Measurements from ENCODE around the gene SCFD2. TPM values are rescaled to one million over a fixed set of nuclear protein-coding genes. Genes with fewer than 3 reads are reported as not detected.

The SCFD2 gene
- total and polyA plus RNA-seq, 7 donors = 5.8 to 13.3 (median 11.2) TPM

DNA sequence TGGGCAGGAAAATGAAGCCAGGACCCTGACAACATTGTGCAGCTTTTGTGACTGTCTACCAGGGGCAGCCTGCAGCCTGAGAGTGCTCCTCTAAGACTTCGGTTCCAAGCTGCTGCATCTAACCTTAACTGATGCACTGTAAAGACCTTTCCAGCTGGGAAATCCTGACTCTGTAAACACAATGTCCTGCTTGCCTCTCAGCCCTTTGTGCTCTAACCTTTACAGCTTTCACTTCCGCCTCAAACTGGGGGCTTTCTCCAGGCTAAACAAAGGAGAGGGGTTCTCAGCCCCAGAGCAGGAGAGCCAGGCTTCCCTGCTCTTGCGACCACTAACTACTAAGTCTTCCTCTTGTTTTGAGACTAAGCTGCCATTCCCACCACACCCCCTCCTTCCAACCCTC, 523.1 kb downstream of the SCFD2 start:
- H3K36me3 ChIP-seq (ENCODE audit: insufficient read depth in 1 of 2, low read depth in 1 of 2) = no peaks in the 10 kb centered on the region
- H3K27ac ChIP-seq = no peak overlapping the region
- intact Hi-C loops (cut with DNase I) = no loop called here
- ATAC-seq = no peak
- H3K27me3 ChIP-seq (ENCODE audit: insufficient read depth in 3 of 3, low read length in 2 of 3) = no peaks in the 10 kb centered on the region
- peaks cover 33% of the 10 kb centered on the region for H3K4me1 ChIP-seq
- no peaks in the 10 kb centered on the region for H3K9me3 ChIP-seq
- H3K4me3 ChIP-seq = no peak overlapping the region
- TF ChIP-seq, protein P1, sequence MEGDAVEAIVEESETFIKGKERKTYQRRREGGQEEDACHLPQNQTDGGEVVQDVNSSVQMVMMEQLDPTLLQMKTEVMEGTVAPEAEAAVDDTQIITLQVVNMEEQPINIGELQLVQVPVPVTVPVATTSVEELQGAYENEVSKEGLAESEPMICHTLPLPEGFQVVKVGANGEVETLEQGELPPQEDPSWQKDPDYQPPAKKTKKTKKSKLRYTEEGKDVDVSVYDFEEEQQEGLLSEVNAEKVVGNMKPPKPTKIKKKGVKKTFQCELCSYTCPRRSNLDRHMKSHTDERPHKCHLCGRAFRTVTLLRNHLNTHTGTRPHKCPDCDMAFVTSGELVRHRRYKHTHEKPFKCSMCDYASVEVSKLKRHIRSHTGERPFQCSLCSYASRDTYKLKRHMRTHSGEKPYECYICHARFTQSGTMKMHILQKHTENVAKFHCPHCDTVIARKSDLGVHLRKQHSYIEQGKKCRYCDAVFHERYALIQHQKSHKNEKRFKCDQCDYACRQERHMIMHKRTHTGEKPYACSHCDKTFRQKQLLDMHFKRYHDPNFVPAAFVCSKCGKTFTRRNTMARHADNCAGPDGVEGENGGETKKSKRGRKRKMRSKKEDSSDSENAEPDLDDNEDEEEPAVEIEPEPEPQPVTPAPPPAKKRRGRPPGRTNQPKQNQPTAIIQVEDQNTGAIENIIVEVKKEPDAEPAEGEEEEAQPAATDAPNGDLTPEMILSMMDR (IDR thresholded peaks at IDR 0.05) = no peak
- DNase-seq = no peak
- 73 to 79% (median 77%) methylated on average over 3 of the region's 3 CpGs for WGBS, 3 donors

DNA sequence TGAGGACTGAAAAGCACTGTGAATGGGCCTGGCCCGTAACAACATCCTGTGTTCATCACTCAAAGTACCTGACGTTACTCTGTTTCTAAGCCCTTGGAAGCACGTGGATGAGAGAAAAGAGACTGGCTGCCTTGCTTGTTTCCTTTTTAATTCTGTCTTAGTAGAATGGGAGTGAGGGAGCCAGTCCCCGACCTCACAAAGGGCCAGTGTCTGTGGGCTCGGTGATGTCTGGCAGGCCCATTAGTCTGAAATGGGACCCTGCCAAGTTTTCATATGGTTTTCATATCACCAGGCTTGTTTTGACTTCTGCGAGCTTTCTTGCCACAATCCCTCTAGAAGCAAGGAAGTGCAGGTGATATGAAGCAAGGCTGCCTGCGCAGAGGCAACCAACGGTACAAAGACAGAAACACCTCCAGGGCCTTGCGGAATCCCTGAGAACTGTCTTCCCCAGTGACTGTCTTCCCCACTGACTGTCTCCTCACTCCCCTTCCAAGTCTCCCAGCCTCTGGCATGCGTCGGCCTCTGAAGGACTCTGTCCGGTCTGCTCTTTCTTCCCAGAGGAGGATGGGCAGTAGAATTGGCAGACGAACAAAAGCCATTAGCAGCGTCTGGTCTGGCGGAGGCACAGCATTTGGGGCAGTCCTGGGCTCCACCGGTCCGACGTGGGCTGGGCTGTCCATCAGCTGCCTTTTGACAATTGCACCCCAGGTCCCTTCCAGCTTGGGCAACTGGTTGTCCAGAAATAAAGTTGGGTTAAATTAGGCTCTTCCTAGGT, 524.0 kb downstream of the SCFD2 start:
- 25 to 33% (median 25%) methylated on average over 18 of the region's 18 CpGs for WGBS, 3 donors
- H3K9me3 ChIP-seq = no peaks in the 10 kb centered on the region
- TF ChIP-seq, protein P1 (IDR thresholded peaks at IDR 0.05) = no peak
- intact Hi-C loops (cut with DNase I) = no loop called here
- no peak overlapping the region for H3K4me3 ChIP-seq
- H3K27me3 ChIP-seq (ENCODE audit: insufficient read depth in 3 of 3, low read length in 2 of 3) = no peaks in the 10 kb centered on the region
- ATAC-seq = peak in 3 of 4 donors; percentile 41 to 57 (median 42)
- no peak overlapping the region for H3K27ac ChIP-seq
- DNase-seq = no peak
- no peaks in the 10 kb centered on the region for H3K36me3 ChIP-seq (ENCODE audit: insufficient read depth in 1 of 2, low read depth in 1 of 2)
- H3K4me1 ChIP-seq = peaks cover 33% of the 10 kb centered on the region

GRCh38 chr4:52840531-52841370, 525.1 kb downstream of the SCFD2 start:
- intact Hi-C loops (cut with DNase I) = no loop called here
- H3K36me3 ChIP-seq (ENCODE audit: insufficient read depth in 1 of 2, low read depth in 1 of 2) = no peaks in the 10 kb centered on the region
- H3K27me3 ChIP-seq (ENCODE audit: insufficient read depth in 3 of 3, low read length in 2 of 3) = no peaks in the 10 kb centered on the region
- 55 to 67% (median 58%) methylated on average over 9 of the region's 9 CpGs for WGBS, 3 donors
- H3K9me3 ChIP-seq = no peaks in the 10 kb centered on the region
- DNase-seq (no peak), ATAC-seq (peak in 3 of 4 donors; percentile 45 to 73 (median 48))
- H3K27ac ChIP-seq = no peak overlapping the region
- TF ChIP-seq, protein P1 (IDR thresholded peaks at IDR 0.05) = no peak
- no peak overlapping the region for H3K4me3 ChIP-seq
- peaks cover 33% of the 10 kb centered on the region for H3K4me1 ChIP-seq

DNA sequence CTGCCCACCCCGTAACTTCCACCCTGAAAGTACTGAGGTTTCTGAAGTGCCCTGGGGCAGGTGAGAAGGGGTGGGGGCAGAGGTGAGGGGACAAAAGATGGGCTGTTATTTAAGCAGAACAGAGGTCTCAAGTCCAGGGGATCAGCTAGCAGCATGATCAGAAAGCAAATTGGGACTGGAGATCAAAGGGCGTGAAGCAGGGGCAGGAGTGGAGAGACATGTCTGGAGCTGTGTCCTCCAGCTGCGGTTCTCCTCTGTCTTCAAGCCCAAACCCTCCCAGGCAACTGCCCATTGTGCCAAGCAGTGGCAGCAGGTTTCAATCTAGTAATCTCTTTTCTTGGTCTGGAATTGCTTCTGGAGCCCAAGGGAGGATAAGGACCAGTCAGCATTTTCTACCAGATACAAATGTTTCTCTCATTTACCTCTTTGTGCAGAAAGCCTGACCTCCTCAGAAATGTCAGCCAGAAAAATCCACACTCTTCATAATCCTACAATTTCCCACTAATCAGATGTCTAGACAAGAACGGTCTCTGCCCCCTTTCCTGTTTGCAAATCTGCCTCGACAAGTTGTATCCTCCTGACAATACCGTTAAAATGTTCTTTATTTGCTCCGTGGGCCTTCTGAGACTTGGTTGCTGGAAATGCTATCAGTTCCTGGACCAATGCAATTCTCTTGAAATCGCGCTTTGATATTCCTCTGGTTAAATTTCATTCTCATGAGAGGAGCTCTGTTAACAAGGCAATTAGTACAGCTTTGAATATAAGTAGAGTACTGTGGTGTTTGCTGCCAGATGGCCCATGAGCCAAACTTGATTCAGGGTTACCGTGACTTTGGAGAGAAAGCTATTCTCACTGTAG, 526.9 kb downstream of the SCFD2 start:
- no peaks in the 10 kb centered on the region for H3K27me3 ChIP-seq (ENCODE audit: insufficient read depth in 3 of 3, low read length in 2 of 3)
- ATAC-seq (peak in 1 of 4 donors; percentile 49), DNase-seq (no peak)
- H3K4me1 ChIP-seq = peaks cover 39% of the 10 kb centered on the region
- no peak overlapping the region for H3K27ac ChIP-seq
- H3K9me3 ChIP-seq = no peaks in the 10 kb centered on the region
- TF ChIP-seq, protein P1 (IDR thresholded peaks at IDR 0.05) = no peak
- no peaks in the 10 kb centered on the region for H3K36me3 ChIP-seq (ENCODE audit: insufficient read depth in 1 of 2, low read depth in 1 of 2)
- WGBS, 3 donors = 38 to 61% (median 39%) methylated on average over 10 of the region's 10 CpGs
- intact Hi-C loops (cut with DNase I) = loop anchor here in 1 of 2 donors (10.0 kb wide), 1 partner anchor 794 kb away; no protein-coding TSS in a partner anchor
- H3K4me3 ChIP-seq = no peak overlapping the region
